ENCODE measurements around the gene UGT1A6. TPM values are rescaled to one million over a fixed set of nuclear protein-coding genes. Genes with fewer than 3 reads are reported as not detected.
"Not testable (repeated sequence)": the region's sequence is repeated elsewhere in the genome, so short reads cannot be mapped to it uniquely, and the experiment has no call there.

Gene UGT1A6
- total RNA-seq: not detected in 2 replicates
- not detected in 2 replicates for polyA plus RNA-seq
- polyA plus RNA-seq (2012): not detected in 2 replicates
- polyA minus RNA-seq (ENCODE audit: low replicate concordance): not detected in 2 replicates

DNA sequence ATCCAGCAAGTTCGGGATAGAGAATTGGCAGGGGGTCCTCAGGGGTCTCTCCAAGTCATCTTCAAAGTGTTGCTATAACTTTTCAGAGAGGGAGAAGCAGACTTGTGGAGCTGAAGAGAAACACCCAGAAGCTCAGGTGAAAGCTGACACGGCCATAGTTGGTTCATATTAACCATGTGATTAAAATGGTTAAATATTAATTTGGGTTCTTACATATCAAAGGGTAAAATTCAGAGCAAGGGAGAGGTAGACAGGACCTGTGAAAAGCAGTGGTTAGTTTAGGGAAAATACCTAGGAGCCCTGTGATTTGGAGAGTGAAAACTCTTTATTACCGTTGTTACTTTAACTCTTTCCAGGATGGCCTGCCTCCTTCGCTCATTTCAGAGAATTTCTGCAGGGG lies at the start of gene UGT1A6:
TSS of gene UGT1A6 (plus strand) at position 243 of the 400 bp plus-strand sequence. CDS start at position 358, 115 bp downstream.
- Histone ChIP-seq H3K9ac (ENCODE audit: insufficient read depth, low read length) (no peak within 1 kb of the TSS), H3K9me3 (ENCODE audit: control insufficient read depth, insufficient read depth, low read depth, low read length) (no peaks in the 10 kb centered on the region), H3K4me3 (replicated peaks in 1 of 4; ENCODE audit: control extremely low read depth in 1 of 4, insufficient read depth in 1 of 4, low read depth in 3 of 4, low read length in 4 of 4) (no peak within 1 kb of the TSS), H2AFZ (ENCODE audit: low read length) (no peak within 1 kb of the TSS), H3K36me3 (ENCODE audit: control insufficient read depth, insufficient read depth, low read length) (no peaks in the 10 kb centered on the region), H3K4me2 (ENCODE audit: extremely low read depth, insufficient read depth, low read length) (no peak within 1 kb of the TSS), H3K27me3 (ENCODE audit: control insufficient read depth, insufficient read depth, low read length) (no peaks in the 10 kb centered on the region), H3K79me2 (ENCODE audit: control insufficient read depth, insufficient read depth, low read length) (no peaks in the 10 kb centered on the region), H4K20me1 (ENCODE audit: control insufficient read depth, extremely low read depth, insufficient read depth, low read length) (no peaks in the 10 kb centered on the region), H3K4me1 (ENCODE audit: control insufficient read depth, extremely low read depth, insufficient read depth, low read length) (no peaks in the 10 kb centered on the region), H3K27ac (ENCODE audit: insufficient read depth, low read length) (no peak within 1 kb of the TSS)
- TF ChIP-seq, protein P1, sequence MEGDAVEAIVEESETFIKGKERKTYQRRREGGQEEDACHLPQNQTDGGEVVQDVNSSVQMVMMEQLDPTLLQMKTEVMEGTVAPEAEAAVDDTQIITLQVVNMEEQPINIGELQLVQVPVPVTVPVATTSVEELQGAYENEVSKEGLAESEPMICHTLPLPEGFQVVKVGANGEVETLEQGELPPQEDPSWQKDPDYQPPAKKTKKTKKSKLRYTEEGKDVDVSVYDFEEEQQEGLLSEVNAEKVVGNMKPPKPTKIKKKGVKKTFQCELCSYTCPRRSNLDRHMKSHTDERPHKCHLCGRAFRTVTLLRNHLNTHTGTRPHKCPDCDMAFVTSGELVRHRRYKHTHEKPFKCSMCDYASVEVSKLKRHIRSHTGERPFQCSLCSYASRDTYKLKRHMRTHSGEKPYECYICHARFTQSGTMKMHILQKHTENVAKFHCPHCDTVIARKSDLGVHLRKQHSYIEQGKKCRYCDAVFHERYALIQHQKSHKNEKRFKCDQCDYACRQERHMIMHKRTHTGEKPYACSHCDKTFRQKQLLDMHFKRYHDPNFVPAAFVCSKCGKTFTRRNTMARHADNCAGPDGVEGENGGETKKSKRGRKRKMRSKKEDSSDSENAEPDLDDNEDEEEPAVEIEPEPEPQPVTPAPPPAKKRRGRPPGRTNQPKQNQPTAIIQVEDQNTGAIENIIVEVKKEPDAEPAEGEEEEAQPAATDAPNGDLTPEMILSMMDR (conservative IDR thresholded peaks at IDR 0.05 in 1 of 2, IDR thresholded peaks at IDR 0.05 in 1 of 2; ENCODE audit: low read depth in 1 of 2, low read length in 2 of 2): no peak
- no peak for DNase-seq (ENCODE audit: low read depth in 2 of 2)

DNA sequence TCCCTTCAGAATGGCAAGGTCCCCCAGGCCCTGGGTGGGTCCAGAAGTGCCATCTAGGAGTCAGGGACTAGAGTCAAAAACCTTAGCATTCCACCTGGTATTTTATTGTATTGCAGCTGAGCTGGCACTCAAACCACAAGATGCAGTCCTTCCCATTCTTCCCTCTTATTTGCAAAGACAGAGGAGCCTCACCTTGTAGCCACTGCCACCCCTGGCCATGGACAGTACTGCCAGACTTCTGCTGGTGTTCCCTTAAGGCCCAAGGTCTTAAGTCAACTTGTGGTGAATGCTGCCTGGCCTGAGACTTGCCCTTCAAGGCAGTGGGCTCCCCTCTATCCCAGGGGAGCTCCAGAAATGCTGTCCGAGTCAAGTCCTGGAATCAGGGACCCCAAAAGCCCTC lies 49.6 kb upstream of the UGT1A6 start:
- H3K4me1 ChIP-seq (ENCODE audit: control insufficient read depth, extremely low read depth, insufficient read depth, low read length): no peaks in the 10 kb centered on the region
- H3K4me3 ChIP-seq (replicated peaks in 1 of 4; ENCODE audit: control extremely low read depth in 1 of 4, insufficient read depth in 1 of 4, low read depth in 3 of 4, low read length in 4 of 4): no peak overlapping the region
- TF ChIP-seq EZH2 (IDR thresholded peaks at IDR 0.05; ENCODE audit: low read length, missing control alignments): no peak
- TF ChIP-seq, protein P1 (conservative IDR thresholded peaks at IDR 0.05 in 1 of 2, IDR thresholded peaks at IDR 0.05 in 1 of 2; ENCODE audit: low read depth in 1 of 2, low read length in 2 of 2): no peak
- H4K20me1 ChIP-seq (ENCODE audit: control insufficient read depth, extremely low read depth, insufficient read depth, low read length): no peaks in the 10 kb centered on the region
- H2AFZ ChIP-seq (ENCODE audit: low read length): no peak overlapping the region
- H3K79me2 ChIP-seq (ENCODE audit: control insufficient read depth, insufficient read depth, low read length): no peaks in the 10 kb centered on the region
- H3K9ac ChIP-seq (ENCODE audit: insufficient read depth, low read length): no peak overlapping the region
- peak in 1 of 2 donors; percentile 4 for DNase-seq (ENCODE audit: low read depth in 2 of 2)
- no peaks in the 10 kb centered on the region for H3K36me3 ChIP-seq (ENCODE audit: control insufficient read depth, insufficient read depth, low read length)
- no peak overlapping the region for H3K4me2 ChIP-seq (ENCODE audit: extremely low read depth, insufficient read depth, low read length)
- no peak overlapping the region for H3K27ac ChIP-seq (ENCODE audit: insufficient read depth, low read length)
- no peaks in the 10 kb centered on the region for H3K27me3 ChIP-seq (ENCODE audit: control insufficient read depth, insufficient read depth, low read length)
- no peaks in the 10 kb centered on the region for H3K9me3 ChIP-seq (ENCODE audit: control insufficient read depth, insufficient read depth, low read depth, low read length)

DNA sequence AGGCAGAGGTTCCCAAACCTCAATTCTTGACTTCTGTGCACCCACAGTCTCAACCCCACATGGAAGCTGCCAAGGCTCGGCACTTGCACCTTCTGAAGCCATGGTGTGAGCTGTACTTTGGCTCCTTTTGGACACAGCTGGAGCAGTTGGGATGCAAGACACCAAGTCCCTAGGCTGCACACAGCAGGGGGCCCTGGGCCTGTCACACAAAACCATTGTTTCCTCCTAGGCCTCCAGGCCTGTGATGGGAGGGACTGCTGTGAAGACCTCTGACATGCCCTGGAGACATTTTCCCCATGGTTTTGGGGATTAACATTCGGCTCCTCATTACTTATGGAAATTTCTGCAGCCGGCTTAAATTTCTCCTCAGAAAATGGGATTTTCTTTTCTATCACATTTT lies 46.7 kb upstream of the UGT1A6 start:
- not testable (repeated sequence) for H2AFZ ChIP-seq (ENCODE audit: low read length); H3K9ac ChIP-seq (ENCODE audit: insufficient read depth, low read length); H3K27ac ChIP-seq (ENCODE audit: insufficient read depth, low read length); H3K4me3 ChIP-seq (replicated peaks in 1 of 4; ENCODE audit: control extremely low read depth in 1 of 4, insufficient read depth in 1 of 4, low read depth in 3 of 4, low read length in 4 of 4); H3K27me3 ChIP-seq (ENCODE audit: control insufficient read depth, insufficient read depth, low read length); H4K20me1 ChIP-seq (ENCODE audit: control insufficient read depth, extremely low read depth, insufficient read depth, low read length); DNase-seq (ENCODE audit: low read depth in 2 of 2); H3K9me3 ChIP-seq (ENCODE audit: control insufficient read depth, insufficient read depth, low read depth, low read length); H3K4me2 ChIP-seq (ENCODE audit: extremely low read depth, insufficient read depth, low read length); H3K79me2 ChIP-seq (ENCODE audit: control insufficient read depth, insufficient read depth, low read length); H3K4me1 ChIP-seq (ENCODE audit: control insufficient read depth, extremely low read depth, insufficient read depth, low read length); H3K36me3 ChIP-seq (ENCODE audit: control insufficient read depth, insufficient read depth, low read length)

Measured in fibroblast of lung (primary cell).